ENCODE results near the gene PGAM2.
A peak's percentile ranks its signal among the peaks of the same experiment; 100 is the strongest.

Gene PGAM2

GRCh38 chr7:44093102-44093641, 27.8 kb upstream of the PGAM2 start:
- no peaks in the 10 kb centered on the region; the same call in 1 of the 2 replicates for H3K4me1 ChIP-seq (ENCODE audit: control insufficient read depth, insufficient read depth, low read length)
- ChIA-PET POLR2A (no interaction called here), CTCF (interaction anchor here (0.7 kb wide), 2 partner anchors 13 to 834 kb away, joined by 3 read pairs; no protein-coding TSS in a partner anchor)
- no peaks in the 10 kb centered on the region for H3K36me3 ChIP-seq (ENCODE audit: control insufficient read depth in 2 of 2, insufficient read depth in 1 of 2, low read length in 2 of 2)
- no peak for TF ChIP-seq ZNF645 (tag by site-specific recombination; IDR thresholded peaks at IDR 0.05)
- TF ChIP-seq ZNF223 (tag by site-specific recombination; IDR thresholded peaks at IDR 0.05), result 0 out of 2 replicates have a peak, but pooled peaks have one; percentile 17
- no peak overlapping the region for H3K4me3 ChIP-seq (ENCODE audit: low read depth, low read length)
- H3K27ac ChIP-seq (ENCODE audit: extremely low read depth, low read depth, low read length), result no peak overlapping the region
- no peaks in the 10 kb centered on the region for H3K9me3 ChIP-seq (ENCODE audit: control insufficient read depth, insufficient read depth, low read depth, low read length)

- no peak overlapping the region for H3K4me3 ChIP-seq (ENCODE audit: low read depth, low read length)
- H3K4me1 ChIP-seq (ENCODE audit: control insufficient read depth, insufficient read depth, low read length), result no peaks in the 10 kb centered on the region
- no peak for TF ChIP-seq ZXDB (tag by site-specific recombination; IDR thresholded peaks at IDR 0.05)
- no peaks in the 10 kb centered on the region for H3K9me3 ChIP-seq (ENCODE audit: control insufficient read depth, insufficient read depth, low read depth, low read length)
- ChIA-PET CTCF (interaction anchor here (0.6 kb wide), 1 partner anchor 84 kb away, joined by 3 read pairs; no protein-coding TSS in a partner anchor), POLR2A (no interaction called here)
- H3K36me3 ChIP-seq (ENCODE audit: control insufficient read depth in 2 of 2, insufficient read depth in 1 of 2, low read length in 2 of 2), result no peaks in the 10 kb centered on the region
- H3K27ac ChIP-seq (ENCODE audit: extremely low read depth, low read depth, low read length), result no peak overlapping the region
Measured at GRCh38 chr7:44087911-44088838, 22.8 kb upstream of the PGAM2 start.

- CTCF ChIA-PET, result interaction anchor here (0.6 to 0.9 kb wide), 2 partner anchors 12 to 691 kb away, joined by 3 to 6 read pairs; no protein-coding TSS in a partner anchor
- Histone ChIP-seq H3K27ac (ENCODE audit: extremely low read depth, low read depth, low read length) (no peak overlapping the region), H3K9me3 (ENCODE audit: control insufficient read depth, insufficient read depth, low read depth, low read length) (no peaks in the 10 kb centered on the region), H3K4me1 (ENCODE audit: control insufficient read depth, insufficient read depth, low read length) (no peaks in the 10 kb centered on the region), H3K4me3 (ENCODE audit: low read depth, low read length) (no peak overlapping the region), H3K36me3 (ENCODE audit: control insufficient read depth in 2 of 2, insufficient read depth in 1 of 2, low read length in 2 of 2) (no peaks in the 10 kb centered on the region)
- no peak for TF ChIP-seq KLF9 (tag by site-specific recombination; IDR thresholded peaks at IDR 0.05; ENCODE audit: low read depth)
- TF ChIP-seq ZNF704 (tag by site-specific recombination; IDR thresholded peaks at IDR 0.05), result no peak
- no peak for TF ChIP-seq ZNF48 (tag by site-specific recombination; IDR thresholded peaks at IDR 0.05)
- TF ChIP-seq ZNF146 (tag by site-specific recombination; IDR thresholded peaks at IDR 0.05), result peak; percentile 95
- POLR2A ChIA-PET, result no interaction called here
Measured at GRCh38 chr7:44086627-44087026, 21.3 kb upstream of the PGAM2 start.

- H3K4me3 ChIP-seq (ENCODE audit: low read depth, low read length), result no peak overlapping the region
- CTCF ChIA-PET, result interaction anchor here (0.7 kb wide), 2 partner anchors 20 to 262 kb away, joined by 3 read pairs; no protein-coding TSS in a partner anchor
- peaks cover 0 to 3% of the 10 kb centered on the region in 2 experiments; a peak in 1 of 3 replicates for H3K36me3 ChIP-seq (ENCODE audit: control insufficient read depth in 2 of 2, insufficient read depth in 1 of 2, low read length in 2 of 2)
- H3K27ac ChIP-seq (ENCODE audit: extremely low read depth, low read depth, low read length), result no peak overlapping the region
- POLR2A ChIA-PET, result no interaction called here
- no peaks in the 10 kb centered on the region for H3K9me3 ChIP-seq (ENCODE audit: control insufficient read depth, insufficient read depth, low read depth, low read length)
- no peaks in the 10 kb centered on the region for H3K4me1 ChIP-seq (ENCODE audit: control insufficient read depth, insufficient read depth, low read length)
- TF ChIP-seq SALL2 (tag by site-specific recombination; IDR thresholded peaks at IDR 0.05; ENCODE audit: borderline replicate concordance), result no peak
- TF ChIP-seq ZBTB44 (tag by site-specific recombination; IDR thresholded peaks at IDR 0.05), result no peak
- TF ChIP-seq BCL11A (tag by site-specific recombination; IDR thresholded peaks at IDR 0.05; ENCODE audit: low read depth), result no peak
- TF ChIP-seq PATZ1 (tag by site-specific recombination; IDR thresholded peaks at IDR 0.05), result 0 out of 2 replicates have a peak, but pooled peaks have one; percentile 36
- TF ChIP-seq ZNF513 (tag by site-specific recombination; IDR thresholded peaks at IDR 0.05), result no peak
- 0 out of 2 replicates have a peak, but pooled peaks have one; percentile 30 for TF ChIP-seq GLIS2 (tag by site-specific recombination; IDR thresholded peaks at IDR 0.05)
- TF ChIP-seq GFI1B (tag by site-specific recombination; IDR thresholded peaks at IDR 0.05), result no peak
- peak; percentile 51 for TF ChIP-seq ZFHX2 (tag by site-specific recombination; conservative IDR thresholded peaks at IDR 0.05)
- TF ChIP-seq EGR2 (tag by site-specific recombination; IDR thresholded peaks at IDR 0.05; ENCODE audit: low read depth), result peak; percentile 55
Measured at GRCh38 chr7:44085546-44085945, 20.2 kb upstream of the PGAM2 start.
